HG02970 (cell line): ENCODE measurements around the gene EXD3.

Experiments
- ATAC-seq: cut with Tn5 transposase; IDR thresholded peaks from one replicate; pipeline ENCODE4 v1.9.1; 2021; ENCODE audit warnings: mild to moderate bottlenecking, moderate library complexity, moderate number of reproducible peaks; ENCODE audit not compliant: unreplicated experiment, low FRiP score

The EXD3 gene

GRCh38 chr9:137325799-137326198, 97.2 kb downstream of the EXD3 start:
- ATAC-seq = no peak

- no peak for ATAC-seq
These were observed 97.8 kb downstream of the EXD3 start for GRCh38 chr9:137325124-137325523.

GRCh38 chr9:137323531-137324331, 99.2 kb downstream of the EXD3 start:
- no peak for ATAC-seq

GRCh38 chr9:137321726-137322361, 101.1 kb downstream of the EXD3 start:
- ATAC-seq = no peak

- ATAC-seq = no peak
These were observed 102.2 kb downstream of the EXD3 start for GRCh38 chr9:137320555-137321384.

- ATAC-seq = no peak
These were observed 103.0 kb downstream of the EXD3 start for GRCh38 chr9:137319739-137320551.

GRCh38 chr9:137319011-137319738, 103.8 kb downstream of the EXD3 start:
- no peak for ATAC-seq

GRCh38 chr9:137318602-137319001, 104.4 kb downstream of the EXD3 start:
- ATAC-seq = no peak

- ATAC-seq = no peak
These were observed 105.0 kb downstream of the EXD3 start for GRCh38 chr9:137317718-137318511.

GRCh38 chr9:137317021-137317717, 105.8 kb downstream of the EXD3 start:
- ATAC-seq = no peak

- no peak for ATAC-seq
These were observed 106.7 kb downstream of the EXD3 start for GRCh38 chr9:137316012-137316981.

GRCh38 chr9:137315581-137316011, 107.4 kb downstream of the EXD3 start:
- no peak for ATAC-seq

GRCh38 chr9:137314561-137315560, 108.1 kb downstream of the EXD3 start:
- ATAC-seq = no peak

GRCh38 chr9:137313956-137314560, 108.9 kb downstream of the EXD3 start:
- no peak for ATAC-seq

- no peak for ATAC-seq
These were observed 109.5 kb downstream of the EXD3 start for GRCh38 chr9:137313326-137313936.
